Thymus (tissue), 11 donors: ENCODE measurements around the gene CRISP1. TPM values are rescaled to one million over a fixed set of nuclear protein-coding genes. Genes with fewer than 3 reads are reported as not detected.
A peak's percentile ranks its signal among the peaks of the same experiment; 100 is the strongest.
"Not testable (repeated sequence)": the region's sequence is repeated elsewhere in the genome, so short reads cannot be mapped to it uniquely, and the experiment has no call there.

ENCODE experiments used
- DNase-seq, 9 donors: peaks; one replicate each; pipeline ENCODE4 v3.0.0-alpha.2; 2013; ENCODE audit warnings: low spot score in 9 of 9, low read depth in 6 of 9, missing footprints in 1 of 9
- H3K27ac ChIP-seq, 2 donors: one replicate each; pipeline ENCODE4 v1.5.1; 2013; ENCODE audit warnings: control low read depth in 1 of 2, low read depth in 1 of 2, low read length in 1 of 2, mild to moderate bottlenecking in 1 of 2, moderate library complexity in 1 of 2
- H3K27me3 ChIP-seq, 2 donors: one replicate each; pipeline ENCODE4 v1.5.1; 2013; ENCODE audit warnings: low read length in 1 of 2; ENCODE audit not compliant: control insufficient read depth in 2 of 2, insufficient read depth in 1 of 2
- H3K36me3 ChIP-seq, 2 donors: one replicate each; pipeline ENCODE4 v1.5.1; 2013; ENCODE audit warnings: low read length in 1 of 2, mild to moderate bottlenecking in 1 of 2, moderate library complexity in 1 of 2; ENCODE audit not compliant: control insufficient read depth in 2 of 2, insufficient read depth in 2 of 2
- H3K4me1 ChIP-seq, 2 donors: one replicate each; pipeline ENCODE4 v1.5.1; 2013; ENCODE audit warnings: low read length in 2 of 2; ENCODE audit not compliant: control insufficient read depth in 2 of 2, insufficient read depth in 2 of 2
- H3K4me3 ChIP-seq, 2 donors: one replicate each; pipeline ENCODE4 v1.5.1; 2013; ENCODE audit warnings: low read length in 2 of 2, control low read depth in 1 of 2, mild to moderate bottlenecking in 1 of 2
- H3K9me3 ChIP-seq, 2 donors: one replicate each; pipeline ENCODE4 v1.5.1; 2013; ENCODE audit warnings: low read length in 1 of 2, mild to moderate bottlenecking in 1 of 2; ENCODE audit not compliant: control insufficient read depth in 2 of 2, insufficient read depth in 1 of 2
- WGBS: extraction: QIAGEN DNeasy Blood & Tissue Kit; methylation state at CpG from one replicate; pipeline ENCODE4 v1.1.7; 2013; 5-methylcytosine and 5-hydroxymethylcytosine counted together
- polyA plus RNA-seq: library from polyadenylated mRNA; stranded (reverse); fragments of 200-250 nt; gene quantifications from one replicate; pipeline ENCODE4 v1.2.3, GENCODE V29; 2013
- total RNA-seq: library from RNA; stranded (reverse); fragments of 120-200 nt; gene quantifications from one replicate; pipeline ENCODE4 v1.2.4, GENCODE V29; 2013
- donor health status: healthy.

Gene CRISP1
- total and polyA plus RNA-seq, 2 donors, result 0.05 TPM; not detected in 1

- no peak overlapping the region for H3K27ac ChIP-seq
- no peaks in the 10 kb centered on the region for H3K27me3 ChIP-seq
- no peaks in the 10 kb centered on the region for H3K36me3 ChIP-seq
- peak in 1 of 9 donors; percentile 15 for DNase-seq
- no peaks in the 10 kb centered on the region for H3K4me1 ChIP-seq
- H3K9me3 ChIP-seq, result no peaks in the 10 kb centered on the region
- H3K4me3 ChIP-seq, result no peak overlapping the region
These were observed 32.7 kb upstream of the CRISP1 start for GRCh38 chr6:49898904-49899566.

- not testable (repeated sequence) for H3K4me1 ChIP-seq, H3K36me3 ChIP-seq, DNase-seq, H3K9me3 ChIP-seq, H3K27me3 ChIP-seq, H3K4me3 ChIP-seq, H3K27ac ChIP-seq
These were observed 29.2 kb upstream of the CRISP1 start for GRCh38 chr6:49895553-49895952.

- H3K27me3 ChIP-seq, result no peaks in the 10 kb centered on the region
- no peak overlapping the region for H3K27ac ChIP-seq
- H3K4me1 ChIP-seq, result no peaks in the 10 kb centered on the region
- H3K9me3 ChIP-seq, result peaks cover 0 to 4% of the 10 kb centered on the region in 2 donors
- no peaks in the 10 kb centered on the region for H3K36me3 ChIP-seq
- H3K4me3 ChIP-seq, result no peak overlapping the region
- WGBS, result 86% methylated on average over 3 of the region's 3 CpGs
- no peak for DNase-seq
These were observed 25.9 kb upstream of the CRISP1 start for GRCh38 chr6:49892280-49892679.

- Histone ChIP-seq H3K27me3 (no peaks in the 10 kb centered on the region), H3K4me3 (no peak overlapping the region), H3K36me3 (no peaks in the 10 kb centered on the region), H3K27ac (no peak overlapping the region), H3K9me3 (peaks cover 0 to 6% of the 10 kb centered on the region in 2 donors), H3K4me1 (no peaks in the 10 kb centered on the region)
- WGBS, result 89% methylated on average over 7 of the region's 7 CpGs
- no peak for DNase-seq
These were observed 24.7 kb upstream of the CRISP1 start for GRCh38 chr6:49890988-49891387.

- H3K27me3 ChIP-seq, result no peaks in the 10 kb centered on the region
- H3K4me1 ChIP-seq, result no peaks in the 10 kb centered on the region
- no peak overlapping the region for H3K4me3 ChIP-seq
- DNase-seq, result no peak
- no peaks in the 10 kb centered on the region for H3K36me3 ChIP-seq
- H3K9me3 ChIP-seq, result peaks cover 0 to 8% of the 10 kb centered on the region in 2 donors
- H3K27ac ChIP-seq, result no peak overlapping the region
- WGBS, result 59% methylated on average over 5 of the region's 5 CpGs
These were observed 22.6 kb upstream of the CRISP1 start for GRCh38 chr6:49888742-49889431.

GRCh38 chr6:49868951-49869529 is 2.7 kb upstream of the CRISP1 start:
- no peak for DNase-seq
- H3K4me3 ChIP-seq, result no peak overlapping the region
- no peaks in the 10 kb centered on the region for H3K36me3 ChIP-seq
- no peaks in the 10 kb centered on the region for H3K4me1 ChIP-seq
- no peaks in the 10 kb centered on the region for H3K9me3 ChIP-seq
- 45% methylated on average over 2 of the region's 2 CpGs for WGBS
- no peak overlapping the region for H3K27ac ChIP-seq
- no peaks in the 10 kb centered on the region for H3K27me3 ChIP-seq

- no peak overlapping the region for H3K27ac ChIP-seq
These were observed 10.1 kb downstream of the CRISP1 start for GRCh38 chr6:49856282-49856681.

GRCh38 chr6:49855221-49855620 is 11.1 kb downstream of the CRISP1 start:
- Histone ChIP-seq H3K4me1 (no peaks in the 10 kb centered on the region), H3K9me3 (no peaks in the 10 kb centered on the region), H3K27me3 (no peaks in the 10 kb centered on the region), H3K4me3 (no peak overlapping the region), H3K36me3 (no peaks in the 10 kb centered on the region), H3K27ac (no peak overlapping the region)
- no peak for DNase-seq
- WGBS, result 56% methylated on average over 4 of the region's 4 CpGs

More at GRCh38 chr6:49856282-49856681, 10.1 kb downstream of the CRISP1 start:
- DNase-seq, result no peak
- Histone ChIP-seq H3K36me3 (no peaks in the 10 kb centered on the region), H3K4me3 (no peak overlapping the region), H3K4me1 (no peaks in the 10 kb centered on the region), H3K9me3 (no peaks in the 10 kb centered on the region), H3K27me3 (no peaks in the 10 kb centered on the region)
- 94% methylated on average over 2 of the region's 2 CpGs for WGBS

GRCh38 chr6:49852975-49853374 is 13.4 kb downstream of the CRISP1 start:
- Histone ChIP-seq H3K9me3 (no peaks in the 10 kb centered on the region), H3K36me3 (no peaks in the 10 kb centered on the region), H3K27ac (no peak overlapping the region), H3K27me3 (no peaks in the 10 kb centered on the region), H3K4me3 (no peak overlapping the region), H3K4me1 (no peaks in the 10 kb centered on the region)
- DNase-seq, result no peak
- 95% methylated on average over 2 of the region's 2 CpGs for WGBS
